GM13976 (cell line): ENCODE data around the gene EPO.
A peak's percentile ranks its signal among the peaks of the same experiment; 100 is the strongest.

Experiments
- DNase-seq: peaks from one replicate; pipeline ENCODE4 v3.0.0; 2012; ENCODE audit warnings: low spot score
- CTCF ChIP-seq: IDR thresholded peaks from 2 replicates; pipeline ENCODE4 v1.5.1; 2012; ENCODE audit warnings: borderline replicate concordance, mild to moderate bottlenecking; ENCODE audit not compliant: insufficient read depth; ENCODE audit errors: extremely low read depth, missing control alignments, control extremely low read depth
- in situ Hi-C: fragments of 300-500 bp; cut with MboI; formaldehyde crosslinking; loops from one replicate; pipeline ENCODE4 v1.12.0; 2022; ENCODE audit warnings: low sequenced_read_pairs, mixed read lengths, inconsistent platforms; ENCODE audit not compliant: unreplicated experiment

The EPO gene

GRCh38 chr7:100675581-100676350 is 44.5 kb upstream of the EPO start:
- DNase-seq = peak; percentile 85
- no peak for TF ChIP-seq CTCF
- in situ Hi-C loops = no loop called here

- DNase-seq = no peak
- in situ Hi-C loops = no loop called here
- TF ChIP-seq CTCF = no peak
Observed at GRCh38 chr7:100676501-100677306, 43.6 kb upstream of the EPO start.

- no peak for DNase-seq
- in situ Hi-C loops = no loop called here
- no peak for TF ChIP-seq CTCF
Observed at GRCh38 chr7:100677308-100678267, 42.7 kb upstream of the EPO start.

- no peak for DNase-seq
- in situ Hi-C loops = no loop called here
- TF ChIP-seq CTCF = no peak
Observed at GRCh38 chr7:100678291-100678984, 41.8 kb upstream of the EPO start.

- no peak for TF ChIP-seq CTCF
- no peak for DNase-seq
- in situ Hi-C loops = no loop called here
Observed at GRCh38 chr7:100679129-100679926, 40.9 kb upstream of the EPO start.
